Measurements from ENCODE around the gene COQ8B. TPM values are rescaled to one million over a fixed set of nuclear protein-coding genes. Genes with fewer than 3 reads are reported as not detected.
"Not testable (repeated sequence)": the region's sequence is repeated elsewhere in the genome, so short reads cannot be mapped to it uniquely, and the experiment has no call there.

The COQ8B gene
- total RNA-seq, 1 donor from 2014 or later = 43.9 TPM

DNA sequence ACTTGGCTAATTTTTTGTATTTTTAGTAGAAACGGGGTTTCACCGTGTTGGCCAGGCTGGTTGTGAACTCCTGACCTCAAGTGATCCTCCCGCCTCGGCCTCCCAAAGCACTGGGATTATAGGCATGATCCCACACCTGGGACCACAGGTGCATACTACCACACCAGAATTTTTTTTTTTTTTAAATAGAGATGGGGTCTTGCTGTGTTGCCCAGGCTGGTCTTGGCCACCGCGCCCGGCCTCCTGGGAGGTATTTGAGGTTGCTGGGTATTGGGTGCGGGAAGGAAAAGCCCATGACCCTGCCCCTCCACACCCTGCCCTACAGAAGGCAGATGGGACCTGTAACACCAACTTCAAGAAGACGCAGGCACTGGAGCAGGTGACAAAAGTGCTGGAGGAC is 20.0 kb upstream of the COQ8B start:
- H3K27me3 ChIP-seq (ENCODE audit: low read depth) = no peaks in the 10 kb centered on the region
- H3K36me3 ChIP-seq = peaks cover 95% of the 10 kb centered on the region
- TF ChIP-seq, protein P1, sequence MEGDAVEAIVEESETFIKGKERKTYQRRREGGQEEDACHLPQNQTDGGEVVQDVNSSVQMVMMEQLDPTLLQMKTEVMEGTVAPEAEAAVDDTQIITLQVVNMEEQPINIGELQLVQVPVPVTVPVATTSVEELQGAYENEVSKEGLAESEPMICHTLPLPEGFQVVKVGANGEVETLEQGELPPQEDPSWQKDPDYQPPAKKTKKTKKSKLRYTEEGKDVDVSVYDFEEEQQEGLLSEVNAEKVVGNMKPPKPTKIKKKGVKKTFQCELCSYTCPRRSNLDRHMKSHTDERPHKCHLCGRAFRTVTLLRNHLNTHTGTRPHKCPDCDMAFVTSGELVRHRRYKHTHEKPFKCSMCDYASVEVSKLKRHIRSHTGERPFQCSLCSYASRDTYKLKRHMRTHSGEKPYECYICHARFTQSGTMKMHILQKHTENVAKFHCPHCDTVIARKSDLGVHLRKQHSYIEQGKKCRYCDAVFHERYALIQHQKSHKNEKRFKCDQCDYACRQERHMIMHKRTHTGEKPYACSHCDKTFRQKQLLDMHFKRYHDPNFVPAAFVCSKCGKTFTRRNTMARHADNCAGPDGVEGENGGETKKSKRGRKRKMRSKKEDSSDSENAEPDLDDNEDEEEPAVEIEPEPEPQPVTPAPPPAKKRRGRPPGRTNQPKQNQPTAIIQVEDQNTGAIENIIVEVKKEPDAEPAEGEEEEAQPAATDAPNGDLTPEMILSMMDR (IDR thresholded peaks at IDR 0.05) = no peak
- no peak for DNase-seq
- peak overlapping the region; percentile 27 for H3K27ac ChIP-seq
- intact Hi-C loops (cut with DNase I) = no loop called here
- peaks cover 11% of the 10 kb centered on the region for H3K4me1 ChIP-seq
- H3K4me3 ChIP-seq = no peak overlapping the region
- no peaks in the 10 kb centered on the region for H3K9me3 ChIP-seq
- no peak for ATAC-seq

DNA sequence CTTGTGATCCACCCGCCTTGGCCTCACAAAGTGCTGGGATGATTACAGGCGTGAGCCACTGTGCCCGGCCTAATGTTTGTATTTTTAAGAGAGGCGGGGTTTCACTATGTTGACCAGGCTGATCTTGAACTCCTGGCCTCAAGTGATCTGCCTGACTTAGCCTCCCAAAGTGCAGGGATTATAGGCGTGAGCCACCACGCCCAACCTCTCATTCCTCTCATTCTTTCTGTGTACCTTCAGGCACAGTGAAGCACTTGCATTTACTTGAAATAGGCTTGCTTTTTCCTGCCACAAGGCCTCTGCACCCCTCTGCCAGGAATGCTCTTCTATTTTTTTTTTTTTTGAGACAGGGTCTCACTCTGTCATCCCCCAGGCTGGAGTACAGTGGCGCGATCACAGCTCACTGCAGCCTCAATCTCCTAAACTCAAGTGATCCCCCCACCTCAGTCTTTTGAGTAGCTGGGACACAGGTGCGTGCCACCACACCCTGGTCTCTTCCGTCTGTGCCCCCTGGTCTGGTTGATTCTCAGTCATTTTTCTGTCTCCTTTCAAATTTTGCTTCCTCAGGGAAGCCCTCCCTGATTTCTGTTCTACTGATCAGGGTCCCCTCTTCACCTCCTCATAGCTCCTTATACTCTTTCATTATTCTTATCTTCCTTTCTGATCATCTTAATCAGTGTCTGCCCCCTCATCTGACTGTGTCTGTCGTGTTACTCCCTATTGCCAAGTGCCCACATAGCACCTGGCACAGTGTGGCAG is 18.5 kb upstream of the COQ8B start:
- intact Hi-C loops (cut with DNase I) = no loop called here
- Histone ChIP-seq H3K4me1 (peaks cover 5% of the 10 kb centered on the region), H3K36me3 (peaks cover 100% of the 10 kb centered on the region), H3K4me3 (no peak overlapping the region), H3K27me3 (ENCODE audit: low read depth) (no peaks in the 10 kb centered on the region), H3K27ac (peak overlapping the region; percentile 24), H3K9me3 (no peaks in the 10 kb centered on the region)
- TF ChIP-seq, protein P1 (IDR thresholded peaks at IDR 0.05) = no peak
- no peak for DNase-seq
- ATAC-seq = peak; percentile 45 to 62

DNA sequence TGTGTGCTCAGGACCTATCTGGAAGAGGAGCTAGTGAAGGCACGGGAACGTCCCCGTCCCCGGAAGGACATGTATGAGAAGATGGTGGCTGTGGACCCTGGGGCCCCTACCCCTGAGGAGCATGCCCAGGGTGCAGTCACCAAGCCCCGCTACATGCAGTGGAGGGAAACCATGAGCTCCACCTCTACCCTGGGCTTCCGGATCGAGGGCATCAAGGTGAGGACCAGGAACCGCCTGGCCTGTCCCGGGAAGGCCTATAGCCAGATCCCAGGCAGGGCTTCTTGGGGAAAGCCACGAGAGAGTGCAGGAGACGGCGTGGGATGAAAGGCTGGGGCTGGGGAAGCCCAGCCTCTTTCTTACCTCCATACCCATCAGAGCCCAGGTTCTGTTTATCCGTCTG is 16.5 kb upstream of the COQ8B start:
- H3K9me3 ChIP-seq = no peaks in the 10 kb centered on the region
- H3K27me3 ChIP-seq (ENCODE audit: low read depth) = no peaks in the 10 kb centered on the region
- H3K27ac ChIP-seq = no peak overlapping the region
- H3K4me3 ChIP-seq = no peak overlapping the region
- peaks cover 100% of the 10 kb centered on the region for H3K36me3 ChIP-seq
- intact Hi-C loops (cut with DNase I) = no loop called here
- no peaks in the 10 kb centered on the region for H3K4me1 ChIP-seq
- DNase-seq = no peak
- no peak for ATAC-seq
- TF ChIP-seq, protein P1 (IDR thresholded peaks at IDR 0.05) = no peak

DNA sequence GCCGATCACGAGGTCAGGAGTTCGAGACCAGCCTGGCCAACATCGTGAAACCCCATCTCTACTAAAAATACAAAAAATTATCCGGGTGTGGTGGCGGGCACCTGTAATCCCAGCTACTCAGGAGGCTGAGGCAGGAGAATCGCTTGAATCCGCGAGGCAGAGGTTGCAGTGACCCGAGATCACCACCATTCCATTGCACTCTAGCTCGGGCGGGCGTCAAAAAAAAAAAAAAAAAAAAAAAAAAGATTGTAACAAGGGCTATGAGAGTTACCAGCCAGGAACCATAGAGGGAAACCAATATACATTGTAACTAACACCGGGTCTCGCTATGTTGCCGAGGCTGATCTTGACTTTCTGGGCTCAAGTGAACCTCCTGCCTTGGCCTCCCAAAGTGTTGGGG is 15.6 kb upstream of the COQ8B start:
- DNase-seq; ATAC-seq; H3K27ac ChIP-seq; H3K4me1 ChIP-seq; intact Hi-C loops (cut with DNase I); H3K27me3 ChIP-seq (ENCODE audit: low read depth); H3K9me3 ChIP-seq; H3K4me3 ChIP-seq: not testable (repeated sequence)
- H3K36me3 ChIP-seq = peaks cover 100% of the 10 kb centered on the region

DNA sequence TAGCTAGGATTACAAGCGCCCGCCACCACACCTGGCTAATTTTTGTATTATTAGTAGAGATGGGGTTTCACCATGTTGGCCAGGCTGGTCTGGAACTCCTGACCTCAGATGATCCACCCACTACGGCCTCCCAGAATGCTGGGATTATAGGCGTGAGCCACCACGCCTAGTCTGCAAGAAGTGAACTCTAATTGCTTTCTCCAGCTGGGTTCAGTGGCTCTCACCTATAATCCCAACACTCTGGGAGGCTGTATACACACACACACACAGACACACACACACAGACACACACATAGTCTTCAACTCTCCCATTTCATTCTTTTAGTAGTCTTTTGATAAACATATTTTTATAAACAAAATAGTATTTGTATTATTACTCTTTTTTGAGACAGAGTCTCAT is 13.4 kb upstream of the COQ8B start:
- ATAC-seq; H3K27ac ChIP-seq; H3K4me3 ChIP-seq; intact Hi-C loops (cut with DNase I); H3K9me3 ChIP-seq; H3K4me1 ChIP-seq; H3K27me3 ChIP-seq (ENCODE audit: low read depth); DNase-seq: not testable (repeated sequence)
- H3K36me3 ChIP-seq = peaks cover 100% of the 10 kb centered on the region

DNA sequence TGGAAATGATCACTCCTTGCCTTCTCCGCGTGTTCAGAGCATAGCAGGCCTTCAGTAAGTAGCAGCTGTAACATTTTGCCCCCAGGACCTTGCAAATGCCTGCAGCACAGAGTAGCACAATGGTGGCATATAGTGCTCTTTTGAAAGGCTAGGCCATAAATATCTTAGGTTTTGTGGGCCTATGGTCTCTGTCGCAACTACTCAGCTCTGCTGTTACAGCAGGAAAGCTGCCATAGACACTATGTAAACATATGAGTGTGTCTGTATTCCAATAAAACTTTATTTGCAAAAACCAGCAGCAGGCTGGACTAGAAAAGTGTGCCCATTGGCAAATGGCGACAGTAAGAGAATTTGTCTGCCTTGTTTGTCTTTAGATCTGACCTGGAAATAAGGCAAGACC is 9.6 kb upstream of the COQ8B start:
- TF ChIP-seq, protein P1 (IDR thresholded peaks at IDR 0.05) = no peak
- Histone ChIP-seq H3K9me3 (no peaks in the 10 kb centered on the region), H3K27me3 (ENCODE audit: low read depth) (no peaks in the 10 kb centered on the region), H3K4me1 (peaks cover 31% of the 10 kb centered on the region), H3K36me3 (peaks cover 82% of the 10 kb centered on the region), H3K27ac (no peak overlapping the region), H3K4me3 (no peak overlapping the region)
- ATAC-seq = no peak
- DNase-seq = no peak
- intact Hi-C loops (cut with DNase I) = no loop called here
